Endothelial cell of umbilical vein (primary cell): ENCODE results near the gene LCE4A. TPM values are rescaled to one million over a fixed set of nuclear protein-coding genes. Genes with fewer than 3 reads are reported as not detected.

Experiments
- BruUV-seq: library from RNA; stranded (reverse); fragments of 400-500 nt; replicated peaks from 2 replicates; lab custom pipeline; 2021; lab: Mats Ljungman, UMichigan
- CTCF ChIA-PET: fragments of 300-600, 350-600 bp; sonication (Branson Sonifier 250); formaldehyde crosslinking; loops from one replicate; lab custom pipeline; 2021; ENCODE audit warnings: antibody characterized with exemption, inconsistent platforms; lab: Charles Lee
- POLR2A ChIA-PET: fragments of 300-600, 350-600 bp; sonication (Branson Sonifier 250); formaldehyde crosslinking; loops from one replicate; lab custom pipeline; 2021; ENCODE audit warnings: antibody characterized with exemption, inconsistent platforms; lab: Charles Lee
- DNase-seq: peaks from one replicate; pipeline ENCODE4 v3.0.0-alpha.2; 2011; ENCODE audit warnings: low read depth, low spot score
- FAIRE-seq: peaks from 2 replicates; lab custom pipeline; 2011; peaks lifted over from hg19 to GRCh38; lab: Jason Lieb, UNC
- H2AFZ ChIP-seq: 2 replicates; pipeline ENCODE4 v1.6.0; 2012; ENCODE audit warnings: low read depth, low read length, control low read depth, inconsistent platforms
- H3K27ac ChIP-seq: 2 replicates; pipeline ENCODE4 v1.5.1; 2011; ENCODE audit warnings: low read depth, mild to moderate bottlenecking, control low read depth, low read length, moderate library complexity; ENCODE audit not compliant: insufficient read depth
- H3K27me3 ChIP-seq, 2 experiments: 2 replicates each; pipeline versions ENCODE4 v1.6.0 to v1.6.1; 2011; ENCODE audit warnings: low read length in 2 of 2, mixed read lengths in 1 of 2; ENCODE audit not compliant: control insufficient read depth in 2 of 2, insufficient read depth in 2 of 2
- H3K36me3 ChIP-seq, 2 experiments: 2 replicates in 1 of 2; 3 replicates in 1 of 2; pipeline ENCODE4 v1.5.1; 2011; ENCODE audit warnings: low read length in 2 of 2, mild to moderate bottlenecking in 1 of 2, moderate library complexity in 1 of 2; ENCODE audit not compliant: control insufficient read depth in 2 of 2, insufficient read depth in 2 of 2; ENCODE audit errors: extremely low read depth in 1 of 2
- H3K4me1 ChIP-seq: 3 replicates; pipeline ENCODE4 v1.5.1; 2011; ENCODE audit warnings: mild to moderate bottlenecking, low read length; ENCODE audit not compliant: control insufficient read depth, insufficient read depth; ENCODE audit errors: extremely low read depth
- H3K4me2 ChIP-seq: 2 replicates; pipeline ENCODE4 v1.6.1; 2011; ENCODE audit warnings: low read length, control low read depth, mixed read lengths; ENCODE audit not compliant: insufficient read depth
- H3K4me3 ChIP-seq, 3 experiments: fragments of 200-600 bp in 1 of 3; sonication (generic), shearing (Covaris generic) in 1 of 3; replicated peaks in 1 of 3; 2 replicates each; pipeline ENCODE4 v1.5.1; 2011 to 2016; ENCODE audit warnings: control low read depth in 3 of 3, low read length in 3 of 3, mild to moderate bottlenecking in 2 of 3, inconsistent platforms in 1 of 3, low read depth in 1 of 3, moderate library complexity in 1 of 3; ENCODE audit not compliant: insufficient read depth in 1 of 3
- H3K79me2 ChIP-seq: 2 replicates; pipeline ENCODE4 v1.6.0; 2012; ENCODE audit warnings: low read length, inconsistent platforms; ENCODE audit not compliant: control insufficient read depth, insufficient read depth
- H3K9ac ChIP-seq: replicated peaks from 2 replicates; pipeline ENCODE3; 2011; ENCODE audit warnings: low read length, control low read depth; ENCODE audit not compliant: insufficient read depth; ENCODE audit errors: extremely low read depth
- H3K9me1 ChIP-seq: replicated peaks from 3 replicates; pipeline ENCODE4 v1.6.0; 2011; ENCODE audit warnings: mild to moderate bottlenecking, low read length; ENCODE audit not compliant: control insufficient read depth, insufficient read depth; ENCODE audit errors: extremely low read depth
- H3K9me3 ChIP-seq: replicated peaks from 2 replicates; pipeline ENCODE4 v1.5.1; 2012; ENCODE audit warnings: low read length, inconsistent platforms; ENCODE audit not compliant: control insufficient read depth, insufficient read depth
- H4K20me1 ChIP-seq: replicated peaks from 2 replicates; pipeline ENCODE3; 2011; ENCODE audit warnings: mild to moderate bottlenecking, low read length; ENCODE audit not compliant: control insufficient read depth, insufficient read depth; ENCODE audit errors: extremely low read depth
- EZH2 ChIP-seq: IDR thresholded peaks from 2 replicates; pipeline ENCODE4 v1.6.1; 2012; ENCODE audit warnings: borderline replicate concordance, low read depth, mild to moderate bottlenecking, moderate library complexity, low read length, inconsistent platforms; ENCODE audit not compliant: severe bottlenecking
- FOS ChIP-seq: IDR thresholded peaks from 2 replicates; pipeline ENCODE4 v1.6.1; 2011; ENCODE audit warnings: mild to moderate bottlenecking, low read length, moderate library complexity, borderline replicate concordance; ENCODE audit not compliant: insufficient read depth
- GATA2 ChIP-seq: IDR thresholded peaks from 2 replicates; pipeline ENCODE4 v1.7.0; 2011; ENCODE audit warnings: low read depth, mild to moderate bottlenecking, moderate library complexity, mixed read lengths, low read length; ENCODE audit not compliant: insufficient read length, insufficient read depth
- MAX ChIP-seq: IDR thresholded peaks from 2 replicates; pipeline ENCODE4 v1.6.1; 2011; ENCODE audit not compliant: insufficient read depth, insufficient read length
- POLR2AphosphoS5 ChIP-seq: IDR thresholded peaks from 2 replicates; pipeline ENCODE4 v1.6.1; 2012; ENCODE audit warnings: low read depth, mild to moderate bottlenecking, control low read depth, low read length, moderate library complexity; ENCODE audit not compliant: insufficient read depth
- dilution Hi-C: fragments of 300-500 bp; cut with MboI; formaldehyde crosslinking; loops from one replicate; pipeline ENCODE4 v1.15.0; 2019; ENCODE audit warnings: low sequenced_read_pairs; ENCODE audit not compliant: extremely low pct_ligation_motif_present
- intact Hi-C: fragments of 100-400 bp; cut with micrococcal nuclease; formaldehyde crosslinking; loops from one replicate; pipeline ENCODE4 v1.10.0; 2022
- polyA plus RNA-seq, 4 experiments: library from polyadenylated mRNA; depleted of rRNA in 3 of 4; stranded (reverse) in 3 of 4; unstranded in 1 of 4; fragments of >200 nt; gene quantifications; 2 replicates each; pipeline versions ENCODE4 v1.2.1 to v1.2.3, GENCODE V29; 2011 to 2012; ENCODE audit warnings: missing spikeins in 1 of 4
- total RNA-seq: library from RNA; stranded (reverse); gene quantifications from 2 replicates; pipeline ENCODE4 v1.2.3, GENCODE V29; 2021

Gene LCE4A
- total and polyA plus RNA-seq, 2 donors (not counting 3 experiments of a cell fraction or from before 2014, with no cell fraction given), result not detected

DNA sequence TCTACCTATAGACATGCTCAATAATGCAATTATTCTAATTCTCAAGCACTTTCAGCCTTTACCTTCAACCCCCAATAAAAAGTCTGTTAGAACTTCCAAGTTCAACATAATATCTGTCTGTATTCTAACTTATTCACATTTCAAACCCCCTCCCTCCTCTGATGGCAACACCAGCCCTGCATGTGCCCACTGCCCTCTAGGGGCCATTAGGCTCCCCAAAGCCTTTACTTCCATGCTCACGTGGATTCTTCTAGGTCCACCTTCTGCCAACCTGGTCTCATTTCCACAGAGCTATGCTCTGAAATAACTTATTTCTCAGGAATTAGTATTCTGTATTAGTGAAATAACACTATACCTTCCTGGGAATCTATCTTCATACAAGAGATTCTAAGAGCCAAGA is 27.7 kb downstream of the LCE4A start:
- TF ChIP-seq POLR2AphosphoS5 (no peak), EZH2 (no peak), FOS (no peak)
- H2AFZ ChIP-seq, result no peak overlapping the region

GRCh38 chr1:152737997-152738396 is 30.0 kb downstream of the LCE4A start:
- H3K9ac ChIP-seq, result no peak overlapping the region
- no peak overlapping the region for H3K4me2 ChIP-seq
- ChIA-PET CTCF (no interaction called here), POLR2A (no interaction called here)
- no peaks in the 10 kb centered on the region for H3K9me3 ChIP-seq
- H3K4me1 ChIP-seq, result no peaks in the 10 kb centered on the region
- dilution Hi-C loops, result no loop called here
- TF ChIP-seq MAX (no peak), GATA2 (no peak)
- intact Hi-C loops, result no loop called here
- FAIRE-seq (no peak), DNase-seq (no peak)
- no peak overlapping the region for H2AFZ ChIP-seq
- H3K9me1 ChIP-seq, result no peaks in the 10 kb centered on the region
- no peak overlapping the region for H3K27ac ChIP-seq
- no TSS peak for BruUV-seq
- no peaks in the 10 kb centered on the region for H3K27me3 ChIP-seq
- H3K79me2 ChIP-seq, result no peaks in the 10 kb centered on the region
- no peaks in the 10 kb centered on the region for H4K20me1 ChIP-seq
- no peaks in the 10 kb centered on the region for H3K36me3 ChIP-seq
- no peak overlapping the region for H3K4me3 ChIP-seq

More for the DNA sequence above, 27.7 kb downstream of the LCE4A start:
- intact Hi-C loops (no loop called here), dilution Hi-C loops (no loop called here)
- no peaks in the 10 kb centered on the region for H3K9me3 ChIP-seq
- CTCF ChIA-PET, result no interaction called here
- H3K4me2 ChIP-seq, result no peak overlapping the region
- no peaks in the 10 kb centered on the region for H3K36me3 ChIP-seq
- no peaks in the 10 kb centered on the region for H3K79me2 ChIP-seq
- FAIRE-seq (no peak), DNase-seq (no peak)
- H3K4me1 ChIP-seq, result no peaks in the 10 kb centered on the region
- H3K27me3 ChIP-seq, result no peaks in the 10 kb centered on the region
- H3K27ac ChIP-seq, result no peak overlapping the region
- H4K20me1 ChIP-seq, result no peaks in the 10 kb centered on the region
- POLR2A ChIA-PET, result no interaction called here
- no peak overlapping the region for H3K4me3 ChIP-seq
- no TSS peak for BruUV-seq
- H3K9ac ChIP-seq, result no peak overlapping the region
- no peaks in the 10 kb centered on the region for H3K9me1 ChIP-seq
